HCT116 (cell line): ENCODE data around the gene FAM78B.

Source experiments
- ATF3 ChIP-seq: IDR thresholded peaks from 2 replicates; pipeline ENCODE4 v1.6.1; 2012
- CTCF ChIP-seq, 3 experiments: fragments of 200-600 bp in 1 of 3; sonication (generic) in 1 of 3; IDR thresholded peaks in 2 of 3; conservative IDR thresholded peaks in 1 of 3; 2 replicates each; pipeline ENCODE4 v1.5.1; 2012 to 2017; ENCODE audit warnings: low read depth in 2 of 3, low read length in 2 of 3, antibody characterized with exemption in 1 of 3, borderline replicate concordance in 1 of 3, control low read depth in 1 of 3, mild to moderate bottlenecking in 1 of 3, mixed read lengths in 1 of 3, mixed run types in 1 of 3, moderate library complexity in 1 of 3; ENCODE audit not compliant: insufficient read depth in 1 of 3
- POLR2A ChIP-seq: IDR thresholded peaks from 2 replicates; pipeline ENCODE4 v1.7.0; 2011; ENCODE audit warnings: borderline replicate concordance; ENCODE audit not compliant: insufficient read depth, insufficient read length; ENCODE audit errors: extremely low read depth

GRCh38 chr1:166026143-166026542, 140.7 kb downstream of the FAM78B start:
- TF ChIP-seq CTCF (IDR thresholded peaks at IDR 0.05 in 2 of 3, conservative IDR thresholded peaks at IDR 0.05 in 1 of 3; ENCODE audit: borderline replicate concordance in 1 of 3, insufficient read depth in 1 of 3, low read depth in 2 of 3, low read length in 2 of 3) (no peak), ATF3 (no peak), POLR2A (no peak)
